ENCODE data around the gene NFYC.

The NFYC gene

GRCh38 chr1:40689737-40690136, 1.8 kb upstream of the NFYC start:
- Histone ChIP-seq H3K9ac (no peak overlapping the region), H3K36me3 (ENCODE audit: insufficient read depth) (no peaks in the 10 kb centered on the region), H3K27ac (no peak overlapping the region), H3K79me2 (ENCODE audit: insufficient read depth, low read depth) (peaks cover 42% of the 10 kb centered on the region), H2AFZ (ENCODE audit: low read depth) (no peak overlapping the region), H4K20me1 (ENCODE audit: insufficient read depth) (no peaks in the 10 kb centered on the region), H3K4me2 (no peak overlapping the region), H3K27me3 (ENCODE audit: insufficient read depth, low read depth) (no peaks in the 10 kb centered on the region), H3K4me3 (IDR thresholded peaks at IDR 0.05; ENCODE audit: insufficient read depth, low read depth, low read length) (no peak overlapping the region), H3K4me1 (ENCODE audit: low read depth, poor library complexity, severe bottlenecking) (peaks cover 30% of the 10 kb centered on the region)
- TF ChIP-seq CTCF (conservative IDR thresholded peaks at IDR 0.05; ENCODE audit: low read depth, low read length) = no peak

GRCh38 chr1:40690771-40691537, 550 bp upstream of the NFYC start:
- no peak overlapping the region for H2AFZ ChIP-seq (ENCODE audit: low read depth)
- H3K36me3 ChIP-seq (ENCODE audit: insufficient read depth) = no peaks in the 10 kb centered on the region
- H4K20me1 ChIP-seq (ENCODE audit: insufficient read depth) = no peaks in the 10 kb centered on the region
- TF ChIP-seq CTCF (conservative IDR thresholded peaks at IDR 0.05; ENCODE audit: low read depth, low read length) = no peak
- H3K4me1 ChIP-seq (ENCODE audit: low read depth, poor library complexity, severe bottlenecking) = peaks cover 36% of the 10 kb centered on the region
- peak overlapping the region; percentile 1 for H3K4me3 ChIP-seq (IDR thresholded peaks at IDR 0.05; ENCODE audit: insufficient read depth, low read depth, low read length)
- H3K79me2 ChIP-seq (ENCODE audit: insufficient read depth, low read depth) = peaks cover 55% of the 10 kb centered on the region
- H3K27ac ChIP-seq = peak overlapping the region; percentile 97
- H3K4me2 ChIP-seq = peak overlapping the region; percentile 96
- H3K27me3 ChIP-seq (ENCODE audit: insufficient read depth, low read depth) = no peaks in the 10 kb centered on the region
- peak overlapping the region; percentile 100; the same call in 1 of the 2 replicates for H3K9ac ChIP-seq

- no peaks in the 10 kb centered on the region for H3K27me3 ChIP-seq (ENCODE audit: insufficient read depth, low read depth)
- H3K4me3 ChIP-seq (IDR thresholded peaks at IDR 0.05; ENCODE audit: insufficient read depth, low read depth, low read length) = no peak overlapping the region
- peak overlapping the region; percentile 97 for H3K27ac ChIP-seq
- H3K9ac ChIP-seq = peak overlapping the region; percentile 100; the same call in 1 of the 2 replicates
- no peaks in the 10 kb centered on the region for H4K20me1 ChIP-seq (ENCODE audit: insufficient read depth)
- no peaks in the 10 kb centered on the region for H3K36me3 ChIP-seq (ENCODE audit: insufficient read depth)
- peak overlapping the region; percentile 96 for H3K4me2 ChIP-seq
- peaks cover 70% of the 10 kb centered on the region for H3K79me2 ChIP-seq (ENCODE audit: insufficient read depth, low read depth)
- H2AFZ ChIP-seq (ENCODE audit: low read depth) = peak overlapping the region; percentile 62
- no peak for TF ChIP-seq CTCF (conservative IDR thresholded peaks at IDR 0.05; ENCODE audit: low read depth, low read length)
- H3K4me1 ChIP-seq (ENCODE audit: low read depth, poor library complexity, severe bottlenecking) = peaks cover 40% of the 10 kb centered on the region
These were observed 958 bp downstream of the NFYC start for GRCh38 chr1:40692429-40692895.

GRCh38 chr1:40693425-40693824, 1.9 kb downstream of the NFYC start:
- H3K36me3 ChIP-seq (ENCODE audit: insufficient read depth) = no peaks in the 10 kb centered on the region
- peak overlapping the region; percentile 96 for H3K4me2 ChIP-seq
- H3K27ac ChIP-seq = no peak overlapping the region
- peaks cover 44% of the 10 kb centered on the region for H3K4me1 ChIP-seq (ENCODE audit: low read depth, poor library complexity, severe bottlenecking)
- peaks cover 79% of the 10 kb centered on the region for H3K79me2 ChIP-seq (ENCODE audit: insufficient read depth, low read depth)
- no peaks in the 10 kb centered on the region for H3K27me3 ChIP-seq (ENCODE audit: insufficient read depth, low read depth)
- H3K9ac ChIP-seq = no peak overlapping the region
- no peak overlapping the region for H3K4me3 ChIP-seq (IDR thresholded peaks at IDR 0.05; ENCODE audit: insufficient read depth, low read depth, low read length)
- no peak overlapping the region for H2AFZ ChIP-seq (ENCODE audit: low read depth)
- H4K20me1 ChIP-seq (ENCODE audit: insufficient read depth) = no peaks in the 10 kb centered on the region
- TF ChIP-seq CTCF (conservative IDR thresholded peaks at IDR 0.05; ENCODE audit: low read depth, low read length) = no peak

Data from KMS-11 (cell line).